ENCODE measurements around the gene HMCN1. TPM values are rescaled to one million over a fixed set of nuclear protein-coding genes. Genes with fewer than 3 reads are reported as not detected.
"Not testable (repeated sequence)": the region's sequence is repeated elsewhere in the genome, so short reads cannot be mapped to it uniquely, and the experiment has no call there.

Gene HMCN1
- total RNA-seq, 1 donor from 2014 or later = 9.2 TPM

- no peak for DNase-seq (ENCODE audit: extremely low read depth, low read depth, low spot score)
These were observed 5.8 kb downstream of the HMCN1 start for GRCh38 chr1:185739967-185740366.

DNA sequence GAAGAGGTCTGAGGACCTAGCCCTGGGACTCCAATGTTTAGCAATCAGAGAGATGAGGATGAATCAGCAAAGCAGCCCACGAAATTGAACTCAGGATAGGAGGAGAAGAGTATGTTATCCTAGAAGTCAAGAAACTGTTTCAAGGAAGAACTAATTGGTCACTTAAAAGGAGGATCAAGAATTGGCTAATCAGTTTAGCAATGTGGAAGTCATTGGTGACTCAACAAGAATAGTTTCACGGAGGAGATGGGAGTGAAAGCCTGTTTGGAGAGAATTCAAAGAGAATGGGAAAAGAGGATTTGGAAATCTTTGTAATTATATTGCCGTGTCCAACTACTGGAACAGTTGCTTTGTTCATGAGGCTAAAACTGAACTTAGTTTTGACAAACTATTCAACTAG lies 7.4 kb downstream of the HMCN1 start:
- no peak for DNase-seq (ENCODE audit: extremely low read depth, low read depth, low spot score)

DNA sequence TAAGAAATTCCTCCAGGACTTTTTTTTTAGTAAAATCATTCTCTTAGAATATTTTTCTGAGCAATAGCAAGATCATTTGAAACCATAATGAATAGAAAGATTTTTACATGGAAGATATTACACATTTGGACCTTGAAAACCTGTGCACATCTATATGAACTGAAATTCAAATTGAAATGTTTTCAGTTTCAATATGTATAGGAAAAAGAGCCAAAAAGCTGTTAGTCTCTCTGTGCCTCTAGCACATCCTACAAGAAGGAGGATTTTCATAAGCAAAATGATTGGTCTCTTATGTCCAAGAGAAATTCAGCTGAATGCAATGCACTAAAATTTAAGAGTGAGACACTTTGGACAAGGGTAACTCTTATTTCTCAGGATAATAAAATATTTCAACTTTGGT lies 8.2 kb downstream of the HMCN1 start:
- DNase-seq (ENCODE audit: extremely low read depth, low read depth, low spot score) = no peak

- DNase-seq (ENCODE audit: extremely low read depth, low read depth, low spot score) = no peak
These were observed 11.0 kb downstream of the HMCN1 start for GRCh38 chr1:185745165-185745564.

GRCh38 chr1:185759061-185759460 lies 24.9 kb downstream of the HMCN1 start:
- DNase-seq (ENCODE audit: extremely low read depth, low read depth, low spot score) = no peak

DNA sequence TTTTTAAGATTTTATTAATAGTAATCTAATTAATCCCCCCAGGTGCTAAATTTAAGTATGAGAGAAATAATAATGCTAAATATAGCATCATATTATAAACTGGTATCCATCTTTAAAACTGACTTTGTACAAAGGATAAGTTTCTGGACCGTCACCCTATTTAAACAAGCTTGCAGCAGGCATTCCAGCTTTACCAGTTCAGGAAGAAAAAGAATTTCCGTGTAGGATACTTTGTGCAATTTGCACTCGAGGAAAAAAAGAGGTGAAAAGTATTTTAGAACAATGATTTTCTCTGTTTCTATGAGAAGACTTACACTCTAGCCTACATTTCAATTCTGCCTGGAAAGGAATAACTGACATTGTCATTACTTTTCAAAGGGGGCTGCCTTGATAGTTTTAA lies 27.6 kb downstream of the HMCN1 start:
- no peak for DNase-seq (ENCODE audit: extremely low read depth, low read depth, low spot score)

DNA sequence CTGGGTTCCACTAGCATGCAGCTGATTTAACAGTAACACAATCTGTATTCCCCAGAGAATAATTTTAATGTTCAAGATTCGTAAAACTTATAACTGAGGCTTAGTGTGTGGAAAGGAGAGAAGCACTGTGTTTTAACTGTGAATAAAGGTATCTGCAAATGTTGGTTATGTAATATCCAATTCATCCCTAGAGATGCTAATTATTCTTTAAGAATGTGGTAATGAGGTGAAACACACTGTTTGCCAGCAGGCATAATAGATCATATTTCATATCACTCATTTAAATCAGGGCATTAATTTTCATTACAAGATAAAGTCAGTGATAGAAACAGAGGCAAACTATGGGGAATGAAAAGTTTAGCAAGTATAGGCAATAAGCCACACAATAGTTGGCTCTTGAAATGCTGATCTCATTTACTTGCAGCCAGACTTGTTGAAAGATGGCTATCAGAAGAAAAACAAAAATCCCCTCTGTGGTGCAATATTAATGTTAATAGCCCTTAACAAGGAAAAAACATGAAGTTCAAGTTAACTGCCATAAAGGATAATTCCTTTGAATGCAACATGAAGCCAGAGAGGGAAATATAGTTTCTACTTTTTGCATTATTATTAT lies 33.4 kb downstream of the HMCN1 start:
- DNase-seq (ENCODE audit: extremely low read depth, low read depth, low spot score) = no peak

GRCh38 chr1:185768371-185768770 lies 34.2 kb downstream of the HMCN1 start:
- no peak for DNase-seq (ENCODE audit: extremely low read depth, low read depth, low spot score)

DNA sequence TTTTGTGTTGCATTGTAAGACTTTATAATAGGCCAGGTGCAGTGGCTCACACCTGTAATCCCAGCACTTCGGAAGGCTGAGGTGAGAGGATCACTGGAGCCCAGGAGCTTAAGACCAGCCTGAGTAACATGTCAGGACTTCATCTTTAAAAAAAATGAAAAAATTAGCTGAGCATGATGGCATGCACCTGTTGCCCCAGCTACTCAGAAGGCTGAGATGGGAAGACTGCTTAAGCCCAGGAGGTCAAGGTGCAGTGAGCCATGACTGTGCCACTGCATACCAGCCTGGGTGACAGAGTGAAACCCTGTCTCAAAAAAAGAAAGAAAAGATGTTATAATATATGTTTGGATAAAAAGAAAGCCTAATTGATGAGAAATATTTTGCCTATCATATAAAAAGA lies 34.9 kb downstream of the HMCN1 start:
- DNase-seq (ENCODE audit: extremely low read depth, low read depth, low spot score) = no peak

- no peak for DNase-seq (ENCODE audit: extremely low read depth, low read depth, low spot score)
These were observed 40.2 kb downstream of the HMCN1 start for GRCh38 chr1:185774394-185774793.

GRCh38 chr1:185775501-185775900 lies 41.3 kb downstream of the HMCN1 start:
- no peak for DNase-seq (ENCODE audit: extremely low read depth, low read depth, low spot score)

- DNase-seq (ENCODE audit: extremely low read depth, low read depth, low spot score) = no peak
These were observed 42.3 kb downstream of the HMCN1 start for GRCh38 chr1:185776522-185776921.

- DNase-seq (ENCODE audit: extremely low read depth, low read depth, low spot score) = not testable (repeated sequence)
These were observed 49.7 kb downstream of the HMCN1 start for GRCh38 chr1:185783860-185784259.

- no peak for DNase-seq (ENCODE audit: extremely low read depth, low read depth, low spot score)
These were observed 51.4 kb downstream of the HMCN1 start for GRCh38 chr1:185785586-185785985.

DNA sequence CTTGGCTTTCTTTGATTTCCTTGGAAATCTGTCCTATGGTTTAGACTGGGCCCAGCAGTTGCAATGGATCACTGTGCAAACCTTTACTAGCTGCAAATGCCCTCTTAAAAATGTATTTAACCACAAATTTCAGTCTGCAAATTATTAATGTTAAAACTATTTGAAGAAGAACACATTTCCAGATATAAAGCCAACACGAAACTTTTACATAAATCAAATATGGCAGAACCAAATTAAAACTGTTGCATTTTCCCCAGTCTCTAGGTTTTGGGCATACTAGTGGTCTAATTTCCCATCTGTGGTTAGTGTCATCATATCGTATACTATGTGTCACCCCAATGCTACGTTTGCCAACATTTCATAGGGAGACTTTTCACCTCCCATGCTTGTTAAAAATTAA lies 52.3 kb downstream of the HMCN1 start:
- no peak for DNase-seq (ENCODE audit: extremely low read depth, low read depth, low spot score)

GRCh38 chr1:185787238-185787637 lies 53.0 kb downstream of the HMCN1 start:
- DNase-seq (ENCODE audit: extremely low read depth, low read depth, low spot score) = no peak

DNA sequence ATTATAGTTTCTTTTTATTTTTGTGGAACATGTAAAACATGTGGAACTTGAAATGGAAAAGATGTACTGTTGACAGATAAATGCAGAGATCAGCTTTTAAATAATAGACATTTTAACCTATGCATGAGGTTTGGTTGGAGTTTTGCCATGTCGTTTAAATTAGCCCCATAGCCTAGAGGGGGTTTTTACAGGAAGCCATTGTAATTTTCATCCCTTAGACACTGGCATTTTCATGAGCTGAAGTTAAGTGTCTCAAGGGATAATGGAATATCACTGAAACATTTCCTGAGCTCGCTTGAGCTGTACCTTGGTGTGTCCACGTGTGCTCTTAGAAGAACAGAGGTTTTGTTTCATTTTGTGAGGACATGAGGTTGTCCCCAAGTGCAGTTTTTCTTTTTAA lies 54.2 kb downstream of the HMCN1 start:
- DNase-seq (ENCODE audit: extremely low read depth, low read depth, low spot score) = no peak

DNA sequence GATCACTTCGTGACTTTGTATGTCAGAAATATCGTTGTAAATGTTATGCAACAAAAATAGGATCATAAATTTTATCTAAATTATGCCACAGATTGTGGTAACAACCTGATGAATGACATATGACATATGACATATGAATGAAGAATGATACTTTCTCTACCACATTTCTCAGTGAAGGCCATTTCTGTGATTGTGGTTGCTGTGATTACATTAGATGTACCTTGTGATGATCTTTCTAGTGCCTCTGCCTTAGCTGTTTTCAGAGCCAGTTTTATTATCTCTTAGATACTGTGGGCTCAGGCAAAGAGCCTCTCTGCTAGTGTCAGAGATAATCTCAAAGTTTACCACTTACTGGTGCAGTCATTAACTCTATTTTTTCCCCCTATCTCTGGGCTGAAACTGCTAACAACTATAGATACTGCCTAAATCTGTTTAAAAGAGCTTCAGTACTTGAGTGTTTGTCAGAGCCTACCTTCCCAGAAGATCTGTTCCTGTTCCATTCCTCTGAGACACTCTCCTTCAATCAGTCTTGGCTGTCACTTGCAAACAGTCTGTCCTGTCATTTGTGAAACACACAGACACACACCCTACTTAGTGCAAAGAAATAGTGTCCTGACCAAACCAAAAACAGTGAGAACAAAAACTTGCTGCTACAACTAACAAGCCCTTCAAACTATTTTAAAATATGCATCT lies 55.5 kb downstream of the HMCN1 start:
- DNase-seq (ENCODE audit: extremely low read depth, low read depth, low spot score) = no peak

GRCh38 chr1:185790194-185790735 lies 56.1 kb downstream of the HMCN1 start:
- no peak for DNase-seq (ENCODE audit: extremely low read depth, low read depth, low spot score)

DNA sequence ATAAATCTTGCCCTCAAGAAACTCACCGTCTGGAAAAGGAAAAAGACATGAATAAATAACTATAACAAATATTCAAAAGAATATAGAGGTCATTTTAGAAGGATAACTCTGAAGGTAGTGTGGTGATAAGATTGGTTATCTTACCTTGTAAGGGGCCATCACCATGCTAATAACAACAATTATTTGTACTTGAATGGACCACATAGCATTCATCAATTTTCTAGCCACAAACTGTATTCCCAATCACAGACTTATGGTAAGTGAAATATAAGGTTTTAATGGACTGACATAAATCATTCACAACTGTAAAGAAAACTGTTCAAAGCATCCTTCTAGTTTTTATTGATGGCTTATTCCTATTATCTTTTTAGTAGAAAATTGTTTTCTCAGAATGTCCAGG lies 57.8 kb downstream of the HMCN1 start:
- no peak for DNase-seq (ENCODE audit: extremely low read depth, low read depth, low spot score)

GRCh38 chr1:185794495-185794894 lies 60.3 kb downstream of the HMCN1 start:
- DNase-seq (ENCODE audit: extremely low read depth, low read depth, low spot score) = not testable (repeated sequence)

DNA sequence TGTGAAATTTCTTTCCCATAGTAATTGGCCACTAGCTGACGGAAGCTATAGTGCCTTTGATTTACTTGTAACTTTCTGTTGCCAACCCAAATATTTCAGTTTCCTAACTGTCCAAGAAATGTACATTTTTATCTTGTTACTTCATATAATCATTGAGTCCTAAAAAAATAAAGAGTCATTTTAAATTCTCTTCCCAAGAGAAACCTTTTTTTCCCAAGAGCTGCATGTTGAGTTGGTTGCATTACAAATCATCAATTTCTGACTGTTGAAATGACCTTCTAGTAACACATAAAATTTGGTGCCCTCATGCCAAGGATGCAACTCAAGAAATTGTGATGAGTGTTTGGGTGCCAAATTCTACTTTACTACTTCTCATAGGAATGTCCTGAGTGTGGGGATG lies 61.0 kb downstream of the HMCN1 start:
- no peak for DNase-seq (ENCODE audit: extremely low read depth, low read depth, low spot score)
